Vagina (tissue), 2 donors: ENCODE measurements around the gene NSMCE1. TPM values are rescaled to one million over a fixed set of nuclear protein-coding genes. Genes with fewer than 3 reads are reported as not detected.
"Not testable (repeated sequence)": the region's sequence is repeated elsewhere in the genome, so short reads cannot be mapped to it uniquely, and the experiment has no call there.

Experiments
- DNase-seq, 2 donors: peaks; one replicate each; pipeline ENCODE4 v3.0.0-alpha.2; 2017; ENCODE audit errors: extremely low spot score in 2 of 2
- H3K27ac ChIP-seq: fragments of 200-600 bp; sonication (generic); one replicate; pipeline ENCODE4 v1.5.1; 2019
- H3K27me3 ChIP-seq: fragments of 200-600 bp; sonication (generic); one replicate; pipeline ENCODE4 v1.5.1; 2019
- H3K36me3 ChIP-seq, 2 donors: fragments of 200-600 bp; sonication (generic); one replicate each; pipeline ENCODE4 v1.5.1; 2017 to 2019
- H3K4me1 ChIP-seq: fragments of 200-600 bp; sonication (generic); one replicate; pipeline ENCODE4 v1.5.1; 2019
- H3K4me3 ChIP-seq, 2 donors: fragments of 200-600 bp; sonication (generic); 1 replicate in 1 of 2; 2 replicates in 1 of 2; pipeline ENCODE4 v1.5.1; 2016 to 2019
- H3K9me3 ChIP-seq: fragments of 200-600 bp; sonication (generic); one replicate; pipeline ENCODE4 v1.5.1; 2019
- CTCF ChIP-seq, 3 experiments: fragments of 450-650 bp in 2 of 3; fragments of 200-600 bp in 1 of 3; sonication (generic) in 1 of 3; IDR thresholded peaks; one replicate each; pipeline ENCODE4 v1.5.1; 2017 to 2019; ENCODE audit warnings: antibody characterized with exemption in 3 of 3, mild to moderate bottlenecking in 2 of 3, moderate library complexity in 2 of 3
- POLR2A ChIP-seq, 2 donors: fragments of 450-650 bp; IDR thresholded peaks; one replicate each; pipeline ENCODE4 v1.6.1; 2017; ENCODE audit warnings: antibody characterized with exemption in 2 of 2, mild to moderate bottlenecking in 2 of 2, moderate library complexity in 2 of 2
- POLR2AphosphoS5 ChIP-seq, 2 donors: sonication (generic); formaldehyde crosslinking; IDR thresholded peaks; one replicate each; pipeline ENCODE4 v1.9.0; 2017; ENCODE audit warnings: antibody characterized with exemption in 2 of 2, mild to moderate bottlenecking in 2 of 2, low read depth in 1 of 2; ENCODE audit not compliant: insufficient read depth in 1 of 2
- intact Hi-C: fragments of 100-400 bp; cut with DNase I; formaldehyde crosslinking; loops from one replicate; pipeline ENCODE4 v1.15.1; 2023
- total RNA-seq: library from RNA; depleted of rRNA; stranded (reverse); fragments of >200 nt; gene quantifications from one replicate; pipeline ENCODE4 v1.2.3, GENCODE V29; 2016

Gene NSMCE1
- total RNA-seq, 1 donor from 2014 or later: 24.6 TPM

- intact Hi-C loops: no loop called here
- no peak for TF ChIP-seq CTCF (IDR thresholded peaks at IDR 0.05)
- no peak for TF ChIP-seq POLR2A (IDR thresholded peaks at IDR 0.05)
- TF ChIP-seq POLR2AphosphoS5 (IDR thresholded peaks at IDR 0.05; ENCODE audit: insufficient read depth in 1 of 2, low read depth in 1 of 2): no peak
- Histone ChIP-seq H3K9me3 (no peaks in the 10 kb centered on the region), H3K36me3 (no peaks in the 10 kb centered on the region), H3K4me3 (no peak overlapping the region), H3K27me3 (no peaks in the 10 kb centered on the region), H3K4me1 (no peaks in the 10 kb centered on the region), H3K27ac (peak overlapping the region; percentile 39)
- peak in 1 of 2 donors; percentile 85 for DNase-seq
Observed at GRCh38 chr16:27286451-27286850, 17.9 kb upstream of the NSMCE1 start.

- Histone ChIP-seq H3K4me3 (no peak overlapping the region), H3K9me3 (no peaks in the 10 kb centered on the region), H3K36me3 (no peaks in the 10 kb centered on the region), H3K27me3 (no peaks in the 10 kb centered on the region), H3K4me1 (no peaks in the 10 kb centered on the region), H3K27ac (no peak overlapping the region)
- no peak for DNase-seq
- TF ChIP-seq POLR2AphosphoS5 (IDR thresholded peaks at IDR 0.05; ENCODE audit: insufficient read depth in 1 of 2, low read depth in 1 of 2) (no peak), CTCF (IDR thresholded peaks at IDR 0.05) (no peak), POLR2A (IDR thresholded peaks at IDR 0.05) (no peak)
- intact Hi-C loops: no loop called here
Observed at GRCh38 chr16:27285676-27286196, 17.2 kb upstream of the NSMCE1 start.

GRCh38 chr16:27284865-27285675 lies 16.5 kb upstream of the NSMCE1 start:
- intact Hi-C loops: no loop called here
- Histone ChIP-seq H3K36me3 (no peaks in the 10 kb centered on the region), H3K27me3 (no peaks in the 10 kb centered on the region), H3K27ac (no peak overlapping the region), H3K4me1 (no peaks in the 10 kb centered on the region), H3K4me3 (no peak overlapping the region), H3K9me3 (no peaks in the 10 kb centered on the region)
- no peak for TF ChIP-seq POLR2A (IDR thresholded peaks at IDR 0.05)
- no peak for TF ChIP-seq CTCF (IDR thresholded peaks at IDR 0.05)
- no peak for TF ChIP-seq POLR2AphosphoS5 (IDR thresholded peaks at IDR 0.05; ENCODE audit: insufficient read depth in 1 of 2, low read depth in 1 of 2)
- no peak for DNase-seq

- intact Hi-C loops: no loop called here
- no peak for DNase-seq
- Histone ChIP-seq H3K27ac (no peak overlapping the region), H3K27me3 (no peaks in the 10 kb centered on the region), H3K4me3 (no peak overlapping the region), H3K9me3 (no peaks in the 10 kb centered on the region), H3K4me1 (no peaks in the 10 kb centered on the region), H3K36me3 (no peaks in the 10 kb centered on the region)
- TF ChIP-seq CTCF (IDR thresholded peaks at IDR 0.05): no peak
- no peak for TF ChIP-seq POLR2AphosphoS5 (IDR thresholded peaks at IDR 0.05; ENCODE audit: insufficient read depth in 1 of 2, low read depth in 1 of 2)
- no peak for TF ChIP-seq POLR2A (IDR thresholded peaks at IDR 0.05)
Observed at GRCh38 chr16:27281243-27281642, 12.7 kb upstream of the NSMCE1 start.

- intact Hi-C loops: no loop called here
- H3K9me3 ChIP-seq: no peaks in the 10 kb centered on the region
- DNase-seq: no peak
- no peaks in the 10 kb centered on the region for H3K27me3 ChIP-seq
- H3K4me3 ChIP-seq: no peak overlapping the region
- TF ChIP-seq CTCF (IDR thresholded peaks at IDR 0.05): no peak
- no peak for TF ChIP-seq POLR2AphosphoS5 (IDR thresholded peaks at IDR 0.05; ENCODE audit: insufficient read depth in 1 of 2, low read depth in 1 of 2)
- TF ChIP-seq POLR2A (IDR thresholded peaks at IDR 0.05): no peak
- no peaks in the 10 kb centered on the region for H3K36me3 ChIP-seq
- no peak overlapping the region for H3K27ac ChIP-seq
- no peaks in the 10 kb centered on the region for H3K4me1 ChIP-seq
Observed at GRCh38 chr16:27275394-27275793, 6.8 kb upstream of the NSMCE1 start.

GRCh38 chr16:27274424-27274874 lies 5.9 kb upstream of the NSMCE1 start:
- H3K9me3 ChIP-seq, intact Hi-C loops, DNase-seq, H3K27ac ChIP-seq, H3K36me3 ChIP-seq, H3K4me1 ChIP-seq, H3K4me3 ChIP-seq, H3K27me3 ChIP-seq: not testable (repeated sequence)
